ENCODE results near the gene SMIM24. TPM values are rescaled to one million over a fixed set of nuclear protein-coding genes. Genes with fewer than 3 reads are reported as not detected.

Gene SMIM24
- total and polyA plus RNA-seq, 9 of the 15 experiments (the other 6 are each of a cell fraction or from before 2014, with no cell fraction given): 0.45 to 12.3 (median 1.4) TPM; not detected in 1

DNA sequence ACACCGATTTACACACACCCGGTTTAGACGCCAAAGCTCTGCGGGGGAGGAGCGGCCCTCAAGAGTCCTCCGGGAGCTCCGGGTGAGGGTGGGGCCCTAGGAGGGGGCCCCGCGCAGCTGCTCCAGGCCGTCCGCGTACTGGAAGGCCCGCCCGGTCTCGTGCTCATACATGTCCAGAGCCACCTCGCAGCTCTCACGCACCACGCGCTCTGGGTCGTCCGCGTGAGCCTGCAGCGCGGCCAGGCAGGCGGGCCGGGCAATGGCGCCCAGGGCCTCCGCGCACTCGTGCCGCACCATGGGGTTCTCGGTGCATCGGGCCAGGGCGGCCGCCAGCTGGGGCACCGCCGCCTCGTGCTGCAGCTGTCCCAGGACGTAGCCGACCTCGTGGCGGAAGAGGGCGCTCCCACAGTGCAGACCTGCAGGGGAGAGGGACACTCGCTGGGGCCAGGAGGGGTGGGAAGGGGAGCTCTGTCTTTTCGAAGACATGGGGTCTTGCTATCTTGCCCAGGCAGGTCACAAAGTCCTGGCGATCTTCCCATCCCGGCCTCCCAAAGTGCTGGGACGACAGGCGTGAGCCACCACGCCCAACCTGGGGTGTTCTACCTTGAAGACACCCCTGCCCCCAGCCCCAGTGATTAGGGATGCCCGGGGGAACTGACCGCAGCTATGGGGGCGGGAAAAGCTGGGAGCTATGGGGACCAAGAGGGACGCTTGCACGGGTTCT, 11.2 kb upstream of the SMIM24 start:
- no peak overlapping the region for H3K4me2 ChIP-seq (ENCODE audit: insufficient read depth, low read length)
- H2AFZ ChIP-seq (ENCODE audit: low read depth, low read length): no peak overlapping the region
- FAIRE-seq (no peak), ATAC-seq (no peak), DNase-seq (ENCODE audit: extremely low read depth in 1 of 4, low spot score in 3 of 4) (peak in 2 of 4 experiments; percentile 45 to 54)
- TF ChIP-seq, protein P1, sequence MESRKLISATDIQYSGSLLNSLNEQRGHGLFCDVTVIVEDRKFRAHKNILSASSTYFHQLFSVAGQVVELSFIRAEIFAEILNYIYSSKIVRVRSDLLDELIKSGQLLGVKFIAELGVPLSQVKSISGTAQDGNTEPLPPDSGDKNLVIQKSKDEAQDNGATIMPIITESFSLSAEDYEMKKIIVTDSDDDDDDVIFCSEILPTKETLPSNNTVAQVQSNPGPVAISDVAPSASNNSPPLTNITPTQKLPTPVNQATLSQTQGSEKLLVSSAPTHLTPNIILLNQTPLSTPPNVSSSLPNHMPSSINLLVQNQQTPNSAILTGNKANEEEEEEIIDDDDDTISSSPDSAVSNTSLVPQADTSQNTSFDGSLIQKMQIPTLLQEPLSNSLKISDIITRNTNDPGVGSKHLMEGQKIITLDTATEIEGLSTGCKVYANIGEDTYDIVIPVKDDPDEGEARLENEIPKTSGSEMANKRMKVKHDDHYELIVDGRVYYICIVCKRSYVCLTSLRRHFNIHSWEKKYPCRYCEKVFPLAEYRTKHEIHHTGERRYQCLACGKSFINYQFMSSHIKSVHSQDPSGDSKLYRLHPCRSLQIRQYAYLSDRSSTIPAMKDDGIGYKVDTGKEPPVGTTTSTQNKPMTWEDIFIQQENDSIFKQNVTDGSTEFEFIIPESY (CRISPR knock-in tag; IDR thresholded peaks at IDR 0.05): peak; percentile 98
- TF ChIP-seq, protein P2, sequence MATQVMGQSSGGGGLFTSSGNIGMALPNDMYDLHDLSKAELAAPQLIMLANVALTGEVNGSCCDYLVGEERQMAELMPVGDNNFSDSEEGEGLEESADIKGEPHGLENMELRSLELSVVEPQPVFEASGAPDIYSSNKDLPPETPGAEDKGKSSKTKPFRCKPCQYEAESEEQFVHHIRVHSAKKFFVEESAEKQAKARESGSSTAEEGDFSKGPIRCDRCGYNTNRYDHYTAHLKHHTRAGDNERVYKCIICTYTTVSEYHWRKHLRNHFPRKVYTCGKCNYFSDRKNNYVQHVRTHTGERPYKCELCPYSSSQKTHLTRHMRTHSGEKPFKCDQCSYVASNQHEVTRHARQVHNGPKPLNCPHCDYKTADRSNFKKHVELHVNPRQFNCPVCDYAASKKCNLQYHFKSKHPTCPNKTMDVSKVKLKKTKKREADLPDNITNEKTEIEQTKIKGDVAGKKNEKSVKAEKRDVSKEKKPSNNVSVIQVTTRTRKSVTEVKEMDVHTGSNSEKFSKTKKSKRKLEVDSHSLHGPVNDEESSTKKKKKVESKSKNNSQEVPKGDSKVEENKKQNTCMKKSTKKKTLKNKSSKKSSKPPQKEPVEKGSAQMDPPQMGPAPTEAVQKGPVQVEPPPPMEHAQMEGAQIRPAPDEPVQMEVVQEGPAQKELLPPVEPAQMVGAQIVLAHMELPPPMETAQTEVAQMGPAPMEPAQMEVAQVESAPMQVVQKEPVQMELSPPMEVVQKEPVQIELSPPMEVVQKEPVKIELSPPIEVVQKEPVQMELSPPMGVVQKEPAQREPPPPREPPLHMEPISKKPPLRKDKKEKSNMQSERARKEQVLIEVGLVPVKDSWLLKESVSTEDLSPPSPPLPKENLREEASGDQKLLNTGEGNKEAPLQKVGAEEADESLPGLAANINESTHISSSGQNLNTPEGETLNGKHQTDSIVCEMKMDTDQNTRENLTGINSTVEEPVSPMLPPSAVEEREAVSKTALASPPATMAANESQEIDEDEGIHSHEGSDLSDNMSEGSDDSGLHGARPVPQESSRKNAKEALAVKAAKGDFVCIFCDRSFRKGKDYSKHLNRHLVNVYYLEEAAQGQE (IDR thresholded peaks at IDR 0.05; ENCODE audit: borderline replicate concordance): no peak
- TF ChIP-seq, protein P2 (CRISPR knock-in tag; IDR thresholded peaks at IDR 0.05; ENCODE audit: low read depth): no peak
- H4K20me1 ChIP-seq (replicated peaks; ENCODE audit: control insufficient read depth, insufficient read depth, low read length): no peaks in the 10 kb centered on the region
- H3K9me1 ChIP-seq (ENCODE audit: control insufficient read depth, insufficient read depth, low read length): no peaks in the 10 kb centered on the region
- no peaks in the 10 kb centered on the region for H3K79me2 ChIP-seq (ENCODE audit: control insufficient read depth, insufficient read depth, low read length)
- in situ Hi-C loops (cut with MboI): no loop called here
- H3K9me3 ChIP-seq (replicated peaks; ENCODE audit: control insufficient read depth, insufficient read depth, low read depth, low read length): no peaks in the 10 kb centered on the region
- 90% methylated on average over 26 of the region's 55 CpGs for WGBS (ENCODE audit: insufficient coverage, low coverage, missing lambda C conversion rate)
- ChIA-PET POLR2A (interaction anchor here (1.5 kb wide), 1 partner anchor 12 kb away, joined by 5 read pairs; no protein-coding TSS in a partner anchor), CTCF (ENCODE audit: low intra/inter-chr PET ratio) (no interaction called here)
- BruUV-seq (replicated peaks): no TSS peak
- intact Hi-C loops (cut with micrococcal nuclease): no loop called here
- 0 out of 4 replicates have a peak overlapping the region, but pooled peaks of 1 of the 2 experiments have one; percentile 13 for H3K9ac ChIP-seq (ENCODE audit: insufficient read depth in 1 of 2, low read depth in 2 of 2, low read length in 2 of 2)
- no peak overlapping the region for H3K4me3 ChIP-seq
- H3K27me3 ChIP-seq (ENCODE audit: control insufficient read depth in 2 of 2, insufficient read depth in 2 of 2, low read length in 2 of 2): no peaks in the 10 kb centered on the region
- H3K36me3 ChIP-seq (ENCODE audit: control insufficient read depth, insufficient read depth, low read length): peaks cover 59% of the 10 kb centered on the region
- peaks cover 0 to 30% of the 10 kb centered on the region in 2 experiments; a peak in 2 of 5 replicates for H3K4me1 ChIP-seq (replicated peaks in 1 of 2; ENCODE audit: control insufficient read depth in 2 of 2, insufficient read depth in 2 of 2, low read length in 2 of 2)
- no peak overlapping the region for H3K27ac ChIP-seq (ENCODE audit: extremely low read depth, low read depth, low read length)
